Hematopoietic multipotent progenitor cell (in vitro differentiated cells): Measurements from ENCODE around the gene TAF3. TPM values are rescaled to one million over a fixed set of nuclear protein-coding genes. Genes with fewer than 3 reads are reported as not detected.

Experiments
- DNase-seq, 3 donors: peaks; one replicate each; pipeline ENCODE4 v3.0.0-alpha.2; 2011 to 2015; ENCODE audit warnings: low read depth in 2 of 3, low spot score in 2 of 3
- total RNA-seq: library from RNA; depleted of rRNA; stranded (reverse); fragments of >200 nt; gene quantifications from one replicate; pipeline ENCODE4 v1.2.3, GENCODE V29; 2012

Gene TAF3
- total RNA-seq, 1 donor: 3.0 TPM

GRCh38 chr10:8043569-8044306 lies 225.4 kb downstream of the TAF3 start:
- peak; percentile 18 to 75 (median 73) for DNase-seq

GRCh38 chr10:8044331-8044907 lies 226.1 kb downstream of the TAF3 start:
- no peak for DNase-seq

- DNase-seq: peak in 1 of 3 donors; percentile 33
Measured at GRCh38 chr10:8044908-8045725, 226.8 kb downstream of the TAF3 start.

- DNase-seq: peak in 1 of 3 donors; percentile 9
Measured at GRCh38 chr10:8045726-8046494, 227.6 kb downstream of the TAF3 start.

- peak in 1 of 3 donors; percentile 26 for DNase-seq
Measured at GRCh38 chr10:8047452-8048280, 229.4 kb downstream of the TAF3 start.

- peak in 2 of 3 donors; percentile 80 to 86 for DNase-seq
Measured at GRCh38 chr10:8048281-8049008, 230.1 kb downstream of the TAF3 start.

GRCh38 chr10:8049045-8049864 lies 230.9 kb downstream of the TAF3 start:
- no peak for DNase-seq

GRCh38 chr10:8049865-8050555 lies 231.7 kb downstream of the TAF3 start:
- DNase-seq: peak in 1 of 3 donors; percentile 17

GRCh38 chr10:8050556-8051108 lies 232.3 kb downstream of the TAF3 start:
- peak in 1 of 3 donors; percentile 26 for DNase-seq

- DNase-seq: peak in 1 of 3 donors; percentile 15
Measured at GRCh38 chr10:8051109-8051821, 233.0 kb downstream of the TAF3 start.

- no peak for DNase-seq
Measured at GRCh38 chr10:8051851-8052257, 233.5 kb downstream of the TAF3 start.

GRCh38 chr10:8052341-8052955 lies 234.1 kb downstream of the TAF3 start:
- DNase-seq: peak in 2 of 3 donors; percentile 53 to 75

- peak in 1 of 3 donors; percentile 10 for DNase-seq
Measured at GRCh38 chr10:8052956-8053445, 234.7 kb downstream of the TAF3 start.

- peak; percentile 83 to 89 (median 87) for DNase-seq
Measured at GRCh38 chr10:8053446-8054243, 235.3 kb downstream of the TAF3 start.

GRCh38 chr10:8054244-8054493 lies 235.9 kb downstream of the TAF3 start:
- DNase-seq: peak in 1 of 3 donors; percentile 13
